Liver (tissue), 9 donors: Measurements from ENCODE around the gene MFGE8. TPM values are rescaled to one million over a fixed set of nuclear protein-coding genes. Genes with fewer than 3 reads are reported as not detected.

Experiments
- DNase-seq: peaks from one replicate; pipeline ENCODE4 v3.0.0-alpha.2; 2017; ENCODE audit warnings: low spot score
- H3K27ac ChIP-seq, 2 donors: one replicate each; pipeline ENCODE4 v1.7.0; 2013; ENCODE audit warnings: inconsistent platforms in 2 of 2, low read length in 2 of 2, control low read depth in 1 of 2, low read depth in 1 of 2, mild to moderate bottlenecking in 1 of 2
- H3K27me3 ChIP-seq, 4 donors: one replicate each; pipeline versions ENCODE4 v1.6.1 to v1.7.0; 2013; ENCODE audit warnings: low read length in 3 of 4, inconsistent platforms in 1 of 4, mild to moderate bottlenecking in 1 of 4, moderate library complexity in 1 of 4; ENCODE audit not compliant: control insufficient read depth in 4 of 4, insufficient read depth in 4 of 4
- H3K36me3 ChIP-seq, 4 donors: one replicate each; pipeline versions ENCODE4 v1.6.1 to v1.7.0; 2013; ENCODE audit warnings: low read length in 3 of 4, mild to moderate bottlenecking in 3 of 4, low read depth in 1 of 4, moderate library complexity in 1 of 4; ENCODE audit not compliant: control insufficient read depth in 4 of 4, insufficient read depth in 3 of 4
- H3K4me1 ChIP-seq, 4 donors: one replicate each; pipeline versions ENCODE4 v1.6.1 to v1.7.0; 2013; ENCODE audit warnings: low read length in 3 of 4, mild to moderate bottlenecking in 3 of 4, moderate library complexity in 1 of 4; ENCODE audit not compliant: control insufficient read depth in 4 of 4, insufficient read depth in 4 of 4
- H3K4me3 ChIP-seq, 3 donors: one replicate each; pipeline versions ENCODE4 v1.6.1 to v1.7.0; 2013; ENCODE audit warnings: low read length in 3 of 3, control low read depth in 1 of 3, low read depth in 1 of 3, mild to moderate bottlenecking in 1 of 3
- H3K9ac ChIP-seq, 2 donors: one replicate each; pipeline ENCODE4 v1.7.0; 2013; ENCODE audit warnings: low read length in 2 of 2, mild to moderate bottlenecking in 2 of 2, moderate library complexity in 2 of 2, control low read depth in 1 of 2, low read depth in 1 of 2
- H3K9me3 ChIP-seq, 4 donors: one replicate each; pipeline versions ENCODE4 v1.6.1 to v1.7.0; 2013; ENCODE audit warnings: low read length in 3 of 4; ENCODE audit not compliant: control insufficient read depth in 4 of 4
- CTCF ChIP-seq: fragments of 150-350 bp; IDR thresholded peaks from 2 replicates; pipeline ENCODE4 v1.5.1; 2017; ENCODE audit warnings: improper control_type of control experiment, low read depth, low read length; ENCODE audit not compliant: missing input control
- EGR1 ChIP-seq, 2 donors: IDR thresholded peaks; 2 replicates each; pipeline ENCODE4 v1.6.1; 2016 to 2018; ENCODE audit warnings: antibody characterized with exemption in 2 of 2, low read depth in 2 of 2
- FOXA1 ChIP-seq: IDR thresholded peaks from 2 replicates; pipeline ENCODE4 v1.6.1; 2016; ENCODE audit warnings: antibody characterized with exemption
- FOXA2 ChIP-seq: IDR thresholded peaks from 2 replicates; pipeline ENCODE4 v1.6.1; 2016; ENCODE audit warnings: antibody characterized with exemption
- GABPA ChIP-seq, 2 donors: IDR thresholded peaks in 1 of 2; conservative IDR thresholded peaks in 1 of 2; 2 replicates each; pipeline ENCODE4 v1.6.1; 2016; ENCODE audit warnings: antibody characterized with exemption in 2 of 2, mild to moderate bottlenecking in 1 of 2, moderate library complexity in 1 of 2
- HNF4A ChIP-seq, 2 donors: conservative IDR thresholded peaks; 2 replicates each; pipeline ENCODE4 v1.6.1; 2016; ENCODE audit warnings: antibody characterized with exemption in 2 of 2, mild to moderate bottlenecking in 2 of 2
- HNF4G ChIP-seq: IDR thresholded peaks from 2 replicates; pipeline ENCODE4 v1.6.1; 2016; ENCODE audit warnings: antibody characterized with exemption
- JUND ChIP-seq, 2 donors: IDR thresholded peaks; 2 replicates each; pipeline ENCODE4 v1.6.1; 2016; ENCODE audit warnings: antibody characterized with exemption in 2 of 2
- MAX ChIP-seq: IDR thresholded peaks from 2 replicates; pipeline ENCODE4 v1.6.1; 2016; ENCODE audit warnings: antibody characterized with exemption
- NR2F2 ChIP-seq: IDR thresholded peaks from 2 replicates; pipeline ENCODE4 v1.6.1; 2016; ENCODE audit warnings: antibody characterized with exemption
- RAD21 ChIP-seq, 2 donors: IDR thresholded peaks; 2 replicates each; pipeline ENCODE4 v1.6.1; 2016; ENCODE audit warnings: antibody characterized with exemption in 2 of 2, mild to moderate bottlenecking in 2 of 2
- REST ChIP-seq: IDR thresholded peaks from 2 replicates; pipeline ENCODE4 v1.6.1; 2016; ENCODE audit warnings: antibody characterized with exemption, mild to moderate bottlenecking
- RXRA ChIP-seq, 2 donors: IDR thresholded peaks; 2 replicates each; pipeline ENCODE4 v1.6.1; 2017 to 2018; ENCODE audit warnings: antibody characterized with exemption in 2 of 2, mild to moderate bottlenecking in 1 of 2
- SP1 ChIP-seq: IDR thresholded peaks from 2 replicates; pipeline ENCODE4 v1.6.1; 2018; ENCODE audit warnings: antibody characterized with exemption, mild to moderate bottlenecking
- TAF1 ChIP-seq: conservative IDR thresholded peaks from 2 replicates; pipeline ENCODE4 v1.6.1; 2016; ENCODE audit warnings: antibody characterized with exemption, mild to moderate bottlenecking
- YY1 ChIP-seq: IDR thresholded peaks from 2 replicates; pipeline ENCODE4 v1.6.1; 2016; ENCODE audit warnings: antibody characterized with exemption, mild to moderate bottlenecking
- ZBTB33 ChIP-seq: IDR thresholded peaks from 2 replicates; pipeline ENCODE4 v1.6.1; 2016; ENCODE audit warnings: antibody characterized with exemption
- whole genome bisulfite sequencing: extraction: QIAGEN DNeasy Blood & Tissue Kit; methylation state at CpG from one replicate; pipeline ENCODE4 v1.1.7; 2013; 5-methylcytosine and 5-hydroxymethylcytosine counted together
- polyA plus RNA-seq, 2 donors: library from polyadenylated mRNA; stranded (reverse) in 1 of 2; unstranded in 1 of 2; fragments of 200-250 nt in 1 of 2; fragments of >200 nt in 1 of 2; fragmentation: Nextera tagmentation in 1 of 2; extraction: Ambion mirVana in 1 of 2; gene quantifications; one replicate each; pipeline versions ENCODE4 v1.2.1 to v1.2.3, GENCODE V29; 2013 to 2015
- total RNA-seq, 2 donors: library from RNA; depleted of rRNA; stranded (reverse); fragments of >200 nt; gene quantifications; one replicate each; pipeline ENCODE4 v1.2.3, GENCODE V29; 2014
- TF ChIP-seq, protein P1 (sequence below): IDR thresholded peaks from 2 replicates; pipeline ENCODE4 v1.6.1; 2016; ENCODE audit warnings: antibody characterized with exemption
- donor health status: healthy.
- donor health status: healthy.
- donor health status: healthy.
- donor health status: healthy.
- donor health status: healthy.

The MFGE8 gene
- total and polyA plus RNA-seq, 4 donors, result 6.6 to 14.8 (median 12.8) TPM

- Histone ChIP-seq H3K9me3 (no peaks in the 10 kb centered on the region), H3K4me3 (no peak overlapping the region), H3K27ac (no peak overlapping the region), H3K27me3 (peaks cover 0 to 2% (median 0%) of the 10 kb centered on the region in 4 donors), H3K4me1 (no peaks in the 10 kb centered on the region), H3K36me3 (no peaks in the 10 kb centered on the region), H3K9ac (no peak overlapping the region)
- no peak for TF ChIP-seq HNF4G
- no peak for TF ChIP-seq JUND (IDR thresholded peaks at IDR 0.05)
- TF ChIP-seq EGR1 (IDR thresholded peaks at IDR 0.05; ENCODE audit: low read depth in 2 of 2), result no peak
- no peak for TF ChIP-seq TAF1
- TF ChIP-seq ZBTB33, result no peak
- no peak for TF ChIP-seq FOXA1
- no peak for TF ChIP-seq FOXA2
- no peak for TF ChIP-seq HNF4A (conservative IDR thresholded peaks at IDR 0.05)
- no peak for TF ChIP-seq YY1
- no peak for TF ChIP-seq NR2F2
- TF ChIP-seq RAD21 (IDR thresholded peaks at IDR 0.05), result no peak
- no peak for TF ChIP-seq MAX
- TF ChIP-seq, protein P1, sequence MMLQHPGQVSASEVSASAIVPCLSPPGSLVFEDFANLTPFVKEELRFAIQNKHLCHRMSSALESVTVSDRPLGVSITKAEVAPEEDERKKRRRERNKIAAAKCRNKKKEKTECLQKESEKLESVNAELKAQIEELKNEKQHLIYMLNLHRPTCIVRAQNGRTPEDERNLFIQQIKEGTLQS, result no peak
- no peak for TF ChIP-seq REST
- no peak for TF ChIP-seq SP1
- TF ChIP-seq GABPA (IDR thresholded peaks at IDR 0.05 in 1 of 2, conservative IDR thresholded peaks at IDR 0.05 in 1 of 2), result no peak
- no peak for TF ChIP-seq RXRA (IDR thresholded peaks at IDR 0.05)
- no peak for DNase-seq
Observed at GRCh38 chr15:88852476-88852875, 60.7 kb downstream of the MFGE8 start.

DNA sequence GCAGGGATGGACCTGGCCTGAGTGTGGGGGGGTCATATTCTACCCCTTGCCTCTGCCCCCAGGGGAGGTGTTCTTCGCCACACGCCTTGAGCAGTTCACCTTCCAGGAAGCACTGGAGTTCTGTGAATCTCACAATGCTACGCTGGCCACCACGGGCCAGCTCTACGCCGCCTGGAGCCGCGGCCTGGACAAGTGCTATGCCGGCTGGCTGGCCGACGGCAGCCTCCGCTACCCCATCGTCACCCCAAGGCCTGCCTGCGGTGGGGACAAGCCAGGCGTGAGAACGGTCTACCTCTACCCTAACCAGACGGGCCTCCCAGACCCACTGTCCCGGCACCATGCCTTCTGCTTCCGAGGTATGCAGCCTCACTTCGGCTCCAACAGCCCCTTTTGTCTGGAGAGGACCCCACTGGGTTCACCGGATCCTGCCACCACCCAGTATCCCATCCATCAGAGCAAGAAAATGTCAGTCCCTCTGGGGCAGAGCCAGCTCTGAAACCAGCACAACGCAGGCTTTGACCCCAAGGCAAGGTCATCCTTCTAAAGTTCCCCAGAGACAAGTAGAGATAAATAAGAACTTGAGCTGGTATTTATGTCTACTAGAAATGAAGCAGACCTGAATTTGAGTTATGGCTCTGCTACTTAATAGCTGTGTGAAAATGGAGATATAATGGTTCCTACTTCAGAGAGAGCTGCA lies 63.7 kb downstream of the MFGE8 start:
- Histone ChIP-seq H3K9ac (no peak overlapping the region), H3K4me3 (no peak overlapping the region), H3K27ac (no peak overlapping the region), H3K36me3 (no peaks in the 10 kb centered on the region), H3K9me3 (no peaks in the 10 kb centered on the region), H3K4me1 (no peaks in the 10 kb centered on the region), H3K27me3 (peaks cover 0 to 5% (median 0%) of the 10 kb centered on the region in 4 donors)
- WGBS, result 89% methylated on average over 22 of the region's 22 CpGs
- DNase-seq, result no peak
- TF ChIP-seq NR2F2, result no peak
- TF ChIP-seq HNF4A (conservative IDR thresholded peaks at IDR 0.05), result no peak
- no peak for TF ChIP-seq TAF1
- no peak for TF ChIP-seq REST
- TF ChIP-seq FOXA1, result no peak
- no peak for TF ChIP-seq JUND (IDR thresholded peaks at IDR 0.05)
- TF ChIP-seq CTCF, result no peak
- TF ChIP-seq EGR1 (IDR thresholded peaks at IDR 0.05; ENCODE audit: low read depth in 2 of 2), result no peak
- no peak for TF ChIP-seq GABPA (IDR thresholded peaks at IDR 0.05 in 1 of 2, conservative IDR thresholded peaks at IDR 0.05 in 1 of 2)
